NCI-H226 (cell line): ENCODE measurements around the gene USP17L12.
"Not testable (repeated sequence)": the region's sequence is repeated elsewhere in the genome, so short reads cannot be mapped to it uniquely, and the experiment has no call there.

Experiments used
- DNase-seq: peaks from one replicate; pipeline ENCODE4 v3.0.0-alpha.2; 2015

Gene USP17L12, protein sequence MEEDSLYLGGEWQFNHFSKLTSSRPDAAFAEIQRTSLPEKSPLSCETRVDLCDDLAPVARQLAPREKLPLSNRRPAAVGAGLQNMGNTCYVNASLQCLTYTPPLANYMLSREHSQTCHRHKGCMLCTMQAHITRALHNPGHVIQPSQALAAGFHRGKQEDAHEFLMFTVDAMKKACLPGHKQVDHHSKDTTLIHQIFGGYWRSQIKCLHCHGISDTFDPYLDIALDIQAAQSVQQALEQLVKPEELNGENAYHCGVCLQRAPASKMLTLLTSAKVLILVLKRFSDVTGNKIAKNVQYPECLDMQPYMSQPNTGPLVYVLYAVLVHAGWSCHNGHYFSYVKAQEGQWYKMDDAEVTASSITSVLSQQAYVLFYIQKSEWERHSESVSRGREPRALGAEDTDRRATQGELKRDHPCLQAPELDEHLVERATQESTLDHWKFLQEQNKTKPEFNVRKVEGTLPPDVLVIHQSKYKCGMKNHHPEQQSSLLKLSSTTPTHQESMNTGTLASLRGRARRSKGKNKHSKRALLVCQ

DNA sequence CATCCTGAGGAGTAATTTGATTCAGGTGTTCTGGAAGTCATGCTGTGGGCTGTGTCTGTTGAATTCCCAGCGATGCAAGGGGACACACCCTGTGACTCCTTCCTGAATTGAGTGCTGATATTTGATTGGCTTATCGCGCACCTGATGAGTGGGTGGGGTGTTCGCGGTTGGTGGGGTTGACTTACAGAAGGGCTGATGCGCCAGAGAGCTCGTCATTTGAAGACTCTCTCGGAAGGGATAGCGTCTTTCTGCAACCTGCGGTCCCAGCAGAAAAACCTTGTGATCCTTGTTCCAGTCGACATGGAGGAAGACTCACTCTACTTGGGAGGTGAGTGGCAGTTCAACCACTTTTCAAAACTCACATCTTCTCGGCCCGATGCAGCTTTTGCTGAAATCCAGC, at the start of gene USP17L12:
USP17L12 (plus strand) TSS at position 301 of the 400 bp plus-strand sequence; CDS start at position 301, 0 bp downstream.
- not testable (repeated sequence) for DNase-seq

DNA sequence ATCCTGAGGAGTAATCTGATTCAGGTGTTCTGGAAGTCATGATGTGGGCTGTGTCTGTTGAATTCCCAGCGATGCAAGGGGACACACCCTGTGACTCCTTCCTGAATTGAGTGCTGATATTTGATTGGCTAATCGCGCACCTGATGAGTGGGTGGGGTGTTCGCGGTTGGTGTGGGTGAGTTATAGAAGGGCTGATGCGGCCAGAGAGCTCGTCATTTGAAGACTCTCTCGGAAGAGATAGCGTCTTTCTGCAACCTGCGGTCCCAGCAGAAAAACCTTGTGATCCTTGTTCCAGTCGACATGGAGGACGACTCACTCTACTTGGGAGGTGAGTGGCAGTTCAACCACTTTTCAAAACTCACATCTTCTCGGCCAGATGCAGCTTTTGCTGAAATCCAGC, 9.6 kb upstream of the USP17L12 start, which contains the start of gene USP17L10:
USP17L10 (plus strand) TSS at position 301 of the 400 bp plus-strand sequence; CDS start at position 301, 0 bp downstream.
- not testable (repeated sequence) for DNase-seq

DNA sequence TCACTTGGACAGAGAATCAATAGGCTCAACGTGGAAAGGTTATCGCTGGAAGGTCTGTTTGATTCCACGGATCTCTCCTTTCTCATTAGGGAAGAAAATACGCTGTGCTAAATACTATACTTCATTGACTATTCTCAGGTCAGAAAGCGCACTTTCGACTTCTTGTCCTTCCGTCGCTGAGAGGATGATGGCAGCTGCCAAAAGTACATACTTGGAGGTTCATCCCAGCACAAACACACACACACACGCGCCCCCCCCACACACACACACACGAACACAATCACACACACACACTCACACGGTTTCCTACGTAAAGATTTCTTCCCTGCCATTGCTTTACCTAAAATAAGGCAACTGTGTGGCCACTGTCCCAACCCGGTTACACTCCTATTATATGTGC, 5.3 kb upstream of the USP17L12 start:
- not testable (repeated sequence) for DNase-seq

DNA sequence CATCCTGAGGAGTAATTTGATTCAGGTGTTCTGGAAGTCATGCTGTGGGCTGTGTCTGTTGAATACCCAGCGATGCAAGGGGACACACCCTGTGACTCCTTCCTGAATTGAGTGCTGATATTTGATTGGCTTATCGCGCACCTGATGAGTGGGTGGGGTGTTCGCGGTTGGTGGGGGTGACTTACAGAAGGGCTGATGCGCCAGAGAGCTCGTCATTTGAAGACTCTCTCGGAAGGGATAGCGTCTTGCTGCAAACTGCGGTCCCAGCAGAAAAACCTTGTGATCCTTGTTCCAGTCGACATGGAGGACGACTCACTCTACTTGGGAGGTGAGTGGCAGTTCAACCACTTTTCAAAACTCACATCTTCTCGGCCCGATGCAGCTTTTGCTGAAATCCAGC, 4.8 kb upstream of the USP17L12 start, which contains the start of gene USP17L11:
USP17L11 (plus strand) TSS at position 301 of the 400 bp plus-strand sequence; CDS start at position 301, 0 bp downstream.
- DNase-seq: not testable (repeated sequence)

DNA sequence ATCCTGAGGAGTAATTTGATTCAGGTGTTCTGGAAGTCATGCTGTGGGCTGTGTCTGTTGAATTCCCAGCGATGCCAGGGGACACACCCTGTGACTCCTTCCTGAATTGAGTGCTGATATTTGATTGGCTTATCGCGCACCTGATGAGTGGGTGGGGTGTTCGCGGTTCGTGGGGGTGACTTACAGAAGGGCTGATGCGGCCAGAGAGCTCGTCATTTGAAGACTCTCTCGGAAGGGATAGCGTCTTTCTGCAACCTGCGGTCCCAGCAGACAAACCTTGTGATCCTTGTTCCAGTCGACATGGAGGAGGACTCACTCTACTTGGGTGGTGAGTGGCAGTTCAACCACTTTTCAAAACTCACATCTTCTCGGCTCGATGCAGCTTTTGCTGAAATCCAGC, 4.6 kb downstream of the USP17L12 start, which contains the start of gene USP17L13:
USP17L13 (plus strand) TSS at position 301 of the 400 bp plus-strand sequence; CDS start at position 301, 0 bp downstream.
- not testable (repeated sequence) for DNase-seq

DNA sequence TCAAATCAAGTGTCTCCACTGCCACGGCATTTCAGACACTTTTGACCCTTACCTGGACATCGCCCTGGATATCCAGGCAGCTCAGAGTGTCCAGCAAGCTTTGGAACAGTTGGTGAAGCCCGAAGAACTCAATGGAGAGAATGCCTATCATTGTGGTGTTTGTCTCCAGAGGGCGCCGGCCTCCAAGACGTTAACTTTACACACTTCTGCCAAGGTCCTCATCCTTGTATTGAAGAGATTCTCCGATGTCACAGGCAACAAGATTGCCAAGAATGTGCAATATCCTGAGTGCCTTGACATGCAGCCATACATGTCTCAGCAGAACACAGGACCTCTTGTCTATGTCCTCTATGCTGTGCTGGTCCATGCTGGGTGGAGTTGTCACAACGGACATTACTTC, 10.3 kb downstream of the USP17L12 start:
- not testable (repeated sequence) for DNase-seq

DNA sequence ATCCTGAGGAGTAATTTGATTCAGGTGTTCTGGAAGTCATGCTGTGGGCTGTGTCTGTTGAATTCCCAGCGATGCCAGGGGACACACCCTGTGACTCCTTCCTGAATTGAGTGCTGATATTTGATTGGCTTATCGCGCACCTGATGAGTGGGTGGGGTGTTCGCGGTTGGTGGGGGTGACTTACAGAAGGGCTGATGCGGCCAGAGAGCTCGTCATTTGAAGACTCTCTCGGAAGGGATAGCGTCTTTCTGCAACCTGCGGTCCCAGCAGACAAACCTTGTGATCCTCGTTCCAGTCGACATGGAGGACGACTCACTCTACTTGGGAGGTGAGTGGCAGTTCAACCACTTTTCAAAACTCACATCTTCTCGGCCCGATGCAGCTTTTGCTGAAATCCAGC, 14.1 kb downstream of the USP17L12 start, which contains the start of gene USP17L15:
USP17L15 (plus strand) TSS at position 301 of the 400 bp plus-strand sequence; CDS start at position 301, 0 bp downstream.
- DNase-seq: not testable (repeated sequence)

DNA sequence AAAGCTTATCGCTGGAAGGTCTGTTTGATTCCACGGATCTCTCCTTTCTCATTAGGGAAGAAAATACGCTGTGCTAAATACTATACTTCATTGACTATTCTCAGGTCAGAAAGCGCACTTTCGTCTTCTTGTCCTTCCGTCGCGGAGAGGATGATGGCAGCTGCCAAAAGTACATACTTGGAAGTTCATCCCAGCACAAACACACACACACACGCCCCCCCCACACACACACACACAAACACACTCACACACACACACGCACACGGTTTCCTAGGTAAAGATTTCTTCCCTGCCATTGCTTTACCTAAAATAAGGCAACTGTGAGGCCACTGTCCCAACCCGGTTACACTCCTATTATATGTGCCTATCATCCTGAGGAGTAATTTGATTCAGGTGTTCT, 18.5 kb downstream of the USP17L12 start:
- DNase-seq: not testable (repeated sequence)

DNA sequence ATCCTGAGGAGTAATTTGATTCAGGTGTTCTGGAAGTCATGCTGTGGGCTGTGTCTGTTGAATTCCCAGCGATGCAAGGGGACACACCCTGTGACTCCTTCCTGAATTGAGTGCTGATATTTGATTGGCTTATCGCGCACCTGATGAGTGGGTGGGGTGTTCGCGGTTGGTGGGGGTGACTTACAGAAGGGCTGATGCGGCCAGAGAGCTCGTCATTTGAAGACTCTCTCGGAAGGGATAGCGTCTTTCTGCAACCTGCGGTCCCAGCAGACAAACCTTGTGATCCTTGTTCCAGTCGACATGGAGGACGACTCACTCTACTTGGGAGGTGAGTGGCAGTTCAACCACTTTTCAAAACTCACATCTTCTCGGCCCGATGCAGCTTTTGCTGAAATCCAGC, 23.6 kb downstream of the USP17L12 start, which contains the start of gene USP17L17:
USP17L17 (plus strand) TSS at position 301 of the 400 bp plus-strand sequence; CDS start at position 301, 0 bp downstream.
- not testable (repeated sequence) for DNase-seq

DNA sequence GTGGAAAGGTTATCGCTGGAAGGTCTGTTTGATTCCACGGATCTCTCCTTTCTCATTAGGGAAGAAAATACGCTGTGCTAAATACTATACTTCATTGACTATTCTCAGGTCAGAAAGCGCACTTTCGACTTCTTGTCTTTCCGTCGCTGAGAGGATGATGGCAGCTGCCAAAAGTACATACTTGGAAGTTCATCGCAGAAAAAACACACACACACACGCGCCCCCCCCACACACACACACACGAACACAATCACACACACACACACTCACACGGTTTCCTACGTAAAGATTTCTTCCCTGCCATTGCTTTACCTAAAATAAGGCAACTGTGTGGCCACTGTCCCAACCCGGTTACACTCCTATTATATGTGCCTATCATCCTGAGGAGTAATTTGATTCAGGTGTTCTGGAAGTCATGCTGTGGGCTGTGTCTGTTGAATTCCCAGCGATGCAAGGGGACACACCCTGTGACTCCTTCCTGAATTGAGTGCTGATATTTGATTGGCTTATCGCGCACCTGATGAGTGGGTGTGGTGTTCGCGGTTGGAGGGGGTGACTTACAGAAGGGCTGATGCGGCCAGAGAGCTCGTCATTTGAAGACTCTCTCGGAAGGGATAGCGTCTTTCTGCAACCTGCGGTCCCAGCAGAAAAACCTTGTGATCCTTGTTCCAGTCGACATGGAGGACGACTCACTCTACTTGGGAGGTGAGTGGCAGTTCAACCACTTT, 28.2 kb downstream of the USP17L12 start, which contains the start of gene USP17L18:
USP17L18 (plus strand) TSS at position 678 of the 728 bp plus-strand sequence; CDS start at position 678, 0 bp downstream.
- not testable (repeated sequence) for DNase-seq

DNA sequence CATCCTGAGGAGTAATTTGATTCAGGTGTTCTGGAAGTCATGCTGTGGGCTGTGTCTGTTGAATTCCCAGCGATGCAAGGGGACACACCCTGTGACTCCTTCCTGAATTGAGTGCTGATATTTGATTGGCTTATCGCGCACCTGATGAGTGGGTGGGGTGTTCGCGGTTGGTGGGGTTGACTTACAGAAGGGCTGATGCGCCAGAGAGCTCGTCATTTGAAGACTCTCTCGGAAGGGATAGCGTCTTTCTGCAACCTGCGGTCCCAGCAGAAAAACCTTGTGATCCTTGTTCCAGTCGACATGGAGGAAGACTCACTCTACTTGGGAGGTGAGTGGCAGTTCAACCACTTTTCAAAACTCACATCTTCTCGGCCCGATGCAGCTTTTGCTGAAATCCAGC, 33.1 kb downstream of the USP17L12 start, which contains the start of gene USP17L19:
USP17L19 (plus strand) TSS at position 301 of the 400 bp plus-strand sequence; CDS start at position 301, 0 bp downstream.
- DNase-seq: not testable (repeated sequence)

DNA sequence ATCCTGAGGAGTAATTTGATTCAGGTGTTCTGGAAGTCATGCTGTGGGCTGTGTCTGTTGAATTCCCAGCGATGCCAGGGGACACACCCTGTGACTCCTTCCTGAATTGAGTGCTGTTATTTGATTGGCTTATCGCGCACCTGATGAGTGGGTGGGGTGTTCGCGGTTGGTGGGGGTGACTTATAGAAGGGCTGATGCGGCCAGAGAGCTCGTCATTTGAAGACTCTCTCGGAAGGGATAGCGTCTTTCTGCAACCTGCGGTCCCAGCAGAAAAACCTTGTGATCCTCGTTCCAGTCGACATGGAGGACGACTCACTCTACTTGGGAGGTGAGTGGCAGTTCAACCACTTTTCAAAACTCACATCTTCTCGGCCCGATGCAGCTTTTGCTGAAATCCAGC, 37.9 kb downstream of the USP17L12 start, which contains the start of gene USP17L20:
USP17L20 (plus strand) TSS at position 301 of the 400 bp plus-strand sequence; CDS start at position 301, 0 bp downstream.
- DNase-seq: not testable (repeated sequence)

DNA sequence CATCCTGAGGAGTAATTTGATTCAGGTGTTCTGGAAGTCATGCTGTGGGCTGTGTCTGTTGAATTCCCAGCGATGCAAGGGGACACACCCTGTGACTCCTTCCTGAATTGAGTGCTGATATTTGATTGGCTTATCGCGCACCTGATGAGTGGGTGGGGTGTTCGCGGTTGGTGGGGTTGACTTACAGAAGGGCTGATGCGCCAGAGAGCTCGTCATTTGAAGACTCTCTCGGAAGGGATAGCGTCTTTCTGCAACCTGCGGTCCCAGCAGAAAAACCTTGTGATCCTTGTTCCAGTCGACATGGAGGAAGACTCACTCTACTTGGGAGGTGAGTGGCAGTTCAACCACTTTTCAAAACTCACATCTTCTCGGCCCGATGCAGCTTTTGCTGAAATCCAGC, 42.6 kb downstream of the USP17L12 start, which contains the start of gene USP17L21:
USP17L21 (plus strand) TSS at position 301 of the 400 bp plus-strand sequence; CDS start at position 301, 0 bp downstream.
- DNase-seq: not testable (repeated sequence)

DNA sequence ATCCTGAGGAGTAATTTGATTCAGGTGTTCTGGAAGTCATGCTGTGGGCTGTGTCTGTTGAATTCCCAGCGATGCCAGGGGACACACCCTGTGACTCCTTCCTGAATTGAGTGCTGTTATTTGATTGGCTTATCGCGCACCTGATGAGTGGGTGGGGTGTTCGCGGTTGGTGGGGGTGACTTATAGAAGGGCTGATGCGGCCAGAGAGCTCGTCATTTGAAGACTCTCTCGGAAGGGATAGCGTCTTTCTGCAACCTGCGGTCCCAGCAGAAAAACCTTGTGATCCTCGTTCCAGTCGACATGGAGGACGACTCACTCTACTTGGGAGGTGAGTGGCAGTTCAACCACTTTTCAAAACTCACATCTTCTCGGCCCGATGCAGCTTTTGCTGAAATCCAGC, 47.4 kb downstream of the USP17L12 start, which contains the start of gene USP17L22:
USP17L22 (plus strand) TSS at position 301 of the 400 bp plus-strand sequence; CDS start at position 301, 0 bp downstream.
- not testable (repeated sequence) for DNase-seq
